GM19468 (cell line): ENCODE data around the gene NPC2.

Experiments
- ATAC-seq: cut with Tn5 transposase; IDR thresholded peaks from one replicate; pipeline ENCODE4 v1.9.1; 2021; ENCODE audit warnings: mild to moderate bottlenecking, moderate library complexity, moderate number of reproducible peaks; ENCODE audit not compliant: unreplicated experiment; ENCODE audit errors: extremely low read depth

NPC2 gene

DNA sequence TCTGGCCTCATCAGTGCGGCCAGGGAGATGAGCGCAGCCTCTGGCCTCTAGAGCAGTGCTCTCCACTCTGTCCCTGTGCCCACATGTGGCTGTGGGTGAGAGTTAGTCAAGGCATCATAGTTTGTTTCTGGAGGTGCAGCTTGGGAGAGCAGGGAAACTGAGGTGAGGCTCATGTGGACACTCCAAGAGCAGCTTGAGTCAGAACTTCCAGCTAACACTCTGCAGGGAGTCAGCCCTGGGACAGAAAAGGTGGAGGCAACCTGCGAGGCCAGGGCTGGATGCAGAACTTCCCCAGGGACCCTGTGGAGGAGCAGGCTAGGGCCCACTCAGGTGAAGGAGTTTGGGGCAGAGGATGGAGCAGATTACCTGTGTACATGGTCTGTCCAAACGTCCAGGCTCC, 11.3 kb upstream of the NPC2 start:
- ATAC-seq, result no peak

DNA sequence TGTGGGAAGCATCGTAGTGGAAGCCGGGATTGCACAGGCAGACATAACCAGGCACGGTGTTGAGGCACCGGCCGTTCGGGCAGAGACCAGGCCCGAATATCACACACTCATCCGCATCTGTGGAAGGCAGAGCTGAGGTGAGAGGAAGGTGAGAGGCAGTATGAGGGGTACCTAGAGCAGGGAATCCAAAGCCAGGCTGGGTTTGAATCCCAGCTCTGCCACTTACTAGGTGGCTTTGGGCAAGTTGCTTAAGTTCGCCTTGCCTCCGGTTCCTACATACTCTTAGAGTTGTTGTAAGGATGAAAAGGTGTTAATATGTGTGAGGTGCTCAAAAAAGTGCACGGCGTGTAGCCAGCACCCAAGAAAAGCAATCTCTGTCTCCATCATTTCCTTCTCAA, 10.8 kb upstream of the NPC2 start:
- ATAC-seq, result no peak

DNA sequence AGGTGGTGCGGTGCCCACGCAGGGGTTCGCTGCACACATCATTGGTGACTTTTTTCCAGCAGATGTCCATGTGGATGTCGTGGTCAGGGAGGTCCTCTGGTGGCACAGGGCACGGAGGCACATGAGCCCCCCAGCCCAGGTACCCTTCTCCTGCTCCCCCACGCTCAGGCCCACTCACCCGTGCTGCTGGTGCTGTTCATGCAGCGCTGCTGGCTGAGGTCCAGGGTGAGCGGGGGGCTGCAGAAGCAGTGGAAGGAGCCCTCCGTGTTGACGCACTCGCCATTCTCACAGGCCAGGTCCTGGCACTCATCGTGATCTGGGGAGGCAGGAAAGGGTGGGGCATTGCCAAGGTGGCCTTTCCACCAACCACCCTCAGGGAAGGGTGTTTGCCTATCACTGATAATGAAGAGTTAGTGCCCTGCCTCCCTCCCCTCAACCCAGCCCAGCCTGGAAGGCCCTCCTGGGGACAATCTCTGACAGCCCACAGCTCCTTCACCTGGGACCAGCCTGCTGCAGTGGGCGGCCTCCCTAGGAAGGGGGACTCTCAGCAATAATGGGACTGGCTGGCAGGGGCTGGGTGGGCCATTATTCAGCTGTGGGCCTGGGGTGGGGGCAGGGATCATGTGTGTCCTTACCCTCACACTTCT, 10.3 kb upstream of the NPC2 start:
- ATAC-seq, result no peak

DNA sequence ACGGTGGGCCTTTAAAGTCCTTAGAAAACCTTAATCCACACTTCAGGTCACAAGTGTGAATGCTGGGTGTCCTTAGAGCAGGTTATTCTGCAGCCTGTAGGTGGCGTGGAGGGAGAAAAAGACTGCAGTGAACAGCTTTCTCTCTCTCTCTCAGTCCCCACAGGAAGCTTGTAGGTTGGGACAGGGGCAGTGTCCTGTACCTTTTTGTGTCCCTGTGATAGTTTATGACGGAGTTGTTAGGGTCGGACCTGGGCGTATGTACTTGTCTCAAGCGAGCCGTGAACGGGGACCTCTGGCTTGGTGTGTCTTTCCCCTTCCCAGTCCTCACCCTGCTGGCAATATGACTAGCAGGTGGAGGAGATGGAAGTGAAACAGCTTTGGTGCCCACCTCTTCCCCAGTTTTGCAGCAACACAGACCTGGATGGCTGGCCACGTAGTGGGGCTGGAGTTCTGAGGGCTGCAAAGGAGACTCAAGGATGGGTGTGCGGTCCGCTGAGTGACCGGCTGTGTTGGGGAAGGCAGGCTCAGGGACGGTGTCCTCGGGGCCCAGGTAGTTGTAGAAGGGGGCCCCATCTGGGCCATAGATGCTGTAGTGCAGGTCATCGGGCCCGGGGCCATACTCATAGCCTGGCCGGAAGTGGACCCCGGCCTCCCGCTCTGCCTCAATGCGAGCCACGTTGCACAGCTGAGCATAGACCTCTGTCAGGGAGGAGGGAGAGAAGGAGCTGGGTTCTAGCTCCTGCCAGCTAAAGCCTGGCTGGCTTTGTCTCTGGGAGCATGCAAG, 9.3 kb upstream of the NPC2 start:
- ATAC-seq, result no peak

DNA sequence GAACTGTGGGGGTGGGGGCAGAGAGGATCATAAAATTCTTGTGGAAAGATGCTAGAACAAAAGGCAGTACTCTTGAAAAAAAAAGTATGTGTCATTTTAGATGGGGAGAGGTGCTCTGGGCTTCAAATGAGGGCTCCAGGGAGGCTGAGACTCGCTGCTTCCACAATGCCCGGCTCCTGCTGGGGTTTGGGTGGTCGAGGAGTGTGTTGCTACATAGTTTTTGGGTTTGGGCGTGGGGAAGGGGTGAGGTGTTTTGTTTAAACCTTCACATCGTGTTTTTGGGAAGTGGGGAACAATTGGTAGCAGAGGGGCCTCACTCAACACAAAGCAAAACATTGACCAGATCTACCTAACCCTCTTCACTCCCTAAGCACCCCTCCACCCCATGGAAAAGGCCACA, 8.6 kb upstream of the NPC2 start:
- ATAC-seq, result no peak

DNA sequence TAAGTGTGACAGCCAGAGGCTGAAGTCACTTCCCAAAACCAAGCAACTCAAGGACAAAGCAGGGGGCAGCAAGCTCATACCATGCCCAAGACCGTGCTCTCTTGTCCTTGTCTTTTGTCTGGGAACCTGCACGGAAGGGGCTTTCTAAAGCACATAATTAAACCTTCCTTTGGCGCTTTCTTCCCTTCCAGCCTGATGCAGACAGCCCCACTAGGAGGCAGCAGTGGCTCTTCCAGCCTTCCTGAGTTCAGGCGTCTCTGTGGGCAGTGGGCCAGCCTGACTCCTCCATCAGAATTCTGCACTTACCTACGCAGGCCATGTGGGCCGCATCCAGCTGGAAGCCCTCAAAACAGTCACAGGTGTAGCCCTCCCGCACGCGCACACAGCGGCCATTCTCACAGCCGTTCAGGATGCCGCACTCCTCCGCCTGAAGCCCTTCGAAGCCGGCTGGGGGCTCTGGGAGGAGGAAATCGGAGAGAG, 8.1 kb upstream of the NPC2 start:
- ATAC-seq, result no peak

DNA sequence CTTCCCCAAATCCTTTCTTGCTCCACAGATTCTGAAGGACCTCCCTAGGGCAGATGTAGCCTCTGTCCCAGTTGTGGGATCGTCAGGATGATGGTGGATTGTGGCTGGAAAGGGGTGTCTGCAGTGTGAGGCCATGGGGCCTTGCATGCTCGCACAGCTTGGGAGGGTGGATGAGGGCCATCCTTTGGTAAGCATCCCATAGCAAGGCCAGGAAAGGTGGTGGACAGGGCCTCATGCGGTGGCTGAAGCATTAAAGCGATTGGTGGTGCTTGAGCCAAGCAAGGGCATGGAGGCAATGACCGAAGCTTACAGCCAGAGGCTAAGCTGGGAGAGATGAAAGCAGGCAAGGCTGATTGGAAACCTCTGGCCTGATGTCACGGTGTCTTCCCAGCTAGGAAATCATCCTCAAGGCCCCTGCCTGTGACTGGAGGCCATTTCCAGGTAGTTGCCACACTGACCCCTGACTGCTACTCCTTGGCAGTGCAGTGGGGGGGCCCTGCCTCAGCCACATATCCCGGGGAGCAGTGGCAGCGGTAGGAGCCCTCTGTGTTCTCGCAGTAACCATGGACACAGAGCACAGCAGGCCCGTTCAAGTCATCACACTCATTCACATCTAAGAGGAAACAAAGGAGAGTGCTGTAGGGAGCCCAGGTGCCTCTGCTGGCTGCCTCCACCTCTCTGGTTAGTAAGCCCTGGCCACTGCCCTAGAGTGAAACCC, 7.5 kb upstream of the NPC2 start:
- ATAC-seq, result no peak

DNA sequence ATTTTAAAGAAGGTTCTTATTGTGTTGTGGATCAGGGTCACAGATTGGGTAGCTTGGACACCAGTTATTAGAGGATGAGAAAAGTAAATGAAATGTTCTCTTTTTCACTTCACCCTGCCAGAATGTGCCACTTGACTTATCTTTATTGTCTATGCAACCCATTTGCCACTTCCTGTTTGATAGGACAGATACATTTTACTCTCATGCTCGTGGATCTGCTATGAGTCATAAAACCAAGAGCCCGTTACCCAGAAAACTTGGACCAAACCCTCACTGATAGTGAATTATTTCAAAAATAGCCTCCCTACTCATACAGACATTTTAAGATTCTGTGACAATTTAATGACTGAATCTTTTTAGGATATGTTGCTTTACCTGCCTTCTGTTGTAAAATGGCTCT, 2.3 kb upstream of the NPC2 start:
- ATAC-seq, result no peak

DNA sequence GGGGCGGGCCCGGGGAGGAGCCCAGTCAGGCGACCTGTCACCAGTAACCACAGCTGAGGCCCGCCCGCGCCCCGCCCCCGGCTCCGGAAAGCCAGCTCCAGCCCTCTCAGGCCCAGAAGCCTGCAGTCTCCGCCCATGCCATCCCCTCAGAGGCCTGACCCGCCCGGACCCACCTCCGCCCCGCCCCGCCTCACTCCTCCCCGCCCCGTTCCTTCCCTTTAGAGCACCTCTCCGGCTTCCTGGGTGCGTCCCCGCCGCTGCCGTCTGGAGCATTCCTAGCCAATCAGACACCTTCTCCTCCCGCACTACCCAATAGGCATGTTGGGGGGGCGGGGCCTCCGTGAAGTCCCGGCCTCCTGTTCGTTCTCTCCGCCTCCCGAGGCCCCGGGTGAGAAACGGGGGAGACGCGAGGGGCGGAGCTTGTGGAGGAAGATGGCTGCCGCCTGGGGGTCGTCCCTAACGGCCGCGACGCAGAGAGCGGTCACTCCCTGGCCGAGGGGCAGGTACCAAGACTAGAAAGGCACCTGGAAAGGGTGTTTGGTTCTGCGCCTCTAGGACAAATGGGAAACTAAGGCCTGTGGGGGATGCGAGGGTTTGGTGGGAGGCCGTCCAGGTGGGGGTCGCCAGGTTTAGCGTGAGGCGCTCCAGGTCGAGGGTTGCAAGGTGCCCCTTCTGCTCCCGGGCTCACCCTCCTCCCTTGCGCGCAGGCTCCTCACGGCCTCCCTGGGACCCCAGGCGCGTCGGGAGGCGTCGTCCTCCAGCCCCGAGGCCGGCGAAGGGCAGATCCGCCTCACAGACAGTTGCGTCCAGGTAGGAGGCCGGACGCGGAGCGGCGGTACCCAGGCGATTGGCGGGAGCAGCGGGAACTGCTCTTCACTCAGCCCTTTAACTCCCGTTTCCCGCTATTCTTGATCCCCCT, 497 bp upstream of the NPC2 start, which contains the start of gene ISCA2:
ISCA2 (plus strand) TSS at position 423 of the 919 bp plus-strand sequence; CDS start at position 433, 10 bp downstream.
- ATAC-seq, result peak; percentile 79

DNA sequence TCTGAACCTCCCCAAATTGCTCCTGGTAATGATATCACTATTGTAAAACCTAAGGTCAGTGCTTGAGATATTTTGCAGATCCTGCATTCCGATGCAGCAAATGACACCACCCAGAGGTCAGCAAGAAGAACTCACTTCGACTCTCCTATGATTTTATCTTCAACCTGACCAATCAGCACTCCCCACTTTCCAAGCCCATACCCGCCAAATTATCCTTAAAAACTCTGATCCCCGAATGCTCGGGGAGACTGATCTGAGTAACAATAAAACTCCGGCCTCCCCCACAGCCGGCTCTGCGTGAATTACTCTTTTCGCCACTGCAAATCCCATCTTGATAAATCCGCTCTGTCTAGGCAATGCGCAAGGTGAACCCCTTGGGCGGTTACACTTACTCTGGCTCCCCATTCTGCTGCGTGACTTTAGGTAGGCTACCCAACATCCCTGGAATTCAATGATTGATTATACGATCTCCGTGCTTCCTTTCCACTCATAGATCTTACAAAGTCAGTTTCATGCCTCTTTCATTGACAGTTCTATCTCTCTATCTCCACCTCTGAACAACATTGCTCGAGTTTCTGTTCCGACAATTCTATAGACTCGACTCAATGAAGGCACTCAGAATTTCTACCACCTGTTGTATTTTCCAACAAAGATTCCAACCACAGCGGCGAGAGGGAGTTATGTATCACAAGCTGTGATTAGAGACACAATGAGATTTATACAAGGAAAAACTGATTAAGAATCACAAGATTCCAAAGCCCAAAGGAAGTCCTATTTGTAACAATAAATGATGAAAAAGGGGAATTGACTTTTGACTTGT, 939 bp downstream of the NPC2 start:
- no peak for ATAC-seq

DNA sequence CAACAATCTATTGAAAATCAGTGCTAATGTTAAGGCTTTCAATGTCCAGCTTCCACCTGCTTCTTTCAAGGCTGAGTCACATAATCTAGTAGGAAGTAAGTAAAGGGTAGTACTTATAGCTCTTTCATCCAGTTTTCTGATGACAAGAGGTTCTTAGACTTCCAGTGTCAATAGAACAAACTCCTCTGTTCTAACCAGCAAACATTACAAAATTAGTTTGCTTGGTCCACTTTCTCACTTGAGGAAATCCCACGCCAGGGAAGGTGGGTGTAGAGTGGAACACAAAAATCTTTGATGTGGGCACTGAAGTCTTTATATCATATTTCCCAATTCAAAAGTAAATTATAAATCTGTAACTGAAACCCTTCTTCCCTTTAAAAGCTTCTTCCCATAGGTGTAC, 2.6 kb downstream of the NPC2 start:
- no peak for ATAC-seq

DNA sequence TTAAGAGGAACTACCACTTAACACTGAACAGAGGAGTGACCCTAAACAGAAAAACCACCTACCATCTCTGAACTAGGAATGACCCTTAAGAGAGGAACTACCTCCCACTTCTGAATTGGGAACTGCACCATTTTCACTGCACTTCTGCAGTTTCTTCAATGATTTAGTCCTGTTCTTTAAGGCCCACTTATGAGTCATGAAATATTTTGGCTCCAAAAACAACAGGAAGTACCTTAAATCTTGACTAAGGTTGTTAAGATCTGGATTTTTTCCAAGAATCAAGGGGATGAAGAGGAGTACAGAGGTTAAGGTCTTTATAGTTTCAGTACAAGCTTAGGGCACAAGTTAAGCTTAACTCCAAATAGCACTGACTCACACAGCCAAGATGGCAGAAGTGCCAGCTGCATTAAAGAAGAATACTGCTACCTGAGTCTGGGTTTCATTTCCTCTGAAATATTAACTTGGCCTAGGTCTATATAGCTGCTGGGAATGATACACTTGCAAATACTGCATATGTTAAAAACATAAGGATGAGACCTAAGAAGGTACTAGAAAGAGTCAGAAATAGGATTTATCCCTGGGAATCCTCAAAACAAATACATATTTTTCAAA, 4.2 kb downstream of the NPC2 start:
- ATAC-seq, result no peak

DNA sequence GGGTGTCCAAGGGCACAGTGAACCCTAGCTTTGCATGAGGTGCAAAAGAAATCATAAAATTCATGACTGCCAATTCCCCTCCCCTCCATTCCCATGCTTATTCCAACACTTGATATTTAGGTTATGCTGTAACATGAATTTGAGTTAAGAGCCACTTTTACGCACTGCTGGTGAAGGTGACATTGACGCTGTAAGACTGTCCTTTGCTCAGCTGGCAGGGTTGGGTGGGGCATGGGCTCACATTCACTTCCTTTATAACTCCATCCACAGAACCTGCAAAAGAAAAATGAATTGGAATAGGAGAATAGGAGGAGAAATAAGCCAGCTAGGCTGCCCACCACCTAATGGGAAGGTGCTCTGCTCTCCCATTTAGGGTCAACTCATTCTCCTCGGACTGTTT, 6.9 kb downstream of the NPC2 start:
- ATAC-seq, result no peak

DNA sequence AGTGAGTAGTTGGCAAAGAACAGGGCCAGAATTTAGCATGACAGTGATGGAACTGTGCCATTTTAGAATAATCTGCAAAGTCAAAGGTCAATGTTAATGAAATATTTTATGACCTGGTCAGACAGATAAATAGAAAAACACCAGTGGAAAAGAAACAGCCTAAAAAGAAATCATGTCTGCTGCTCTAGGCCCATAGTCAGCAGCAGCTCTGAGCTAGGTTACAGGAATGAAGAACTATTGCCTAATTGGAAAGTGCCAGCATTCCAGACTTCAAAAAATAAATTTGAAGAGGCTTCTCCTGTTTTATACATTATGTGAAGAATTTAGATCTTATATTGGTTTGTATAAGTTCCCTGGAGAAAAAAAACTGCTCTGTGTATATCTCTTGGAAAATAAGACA, 9.8 kb downstream of the NPC2 start:
- ATAC-seq, result no peak

DNA sequence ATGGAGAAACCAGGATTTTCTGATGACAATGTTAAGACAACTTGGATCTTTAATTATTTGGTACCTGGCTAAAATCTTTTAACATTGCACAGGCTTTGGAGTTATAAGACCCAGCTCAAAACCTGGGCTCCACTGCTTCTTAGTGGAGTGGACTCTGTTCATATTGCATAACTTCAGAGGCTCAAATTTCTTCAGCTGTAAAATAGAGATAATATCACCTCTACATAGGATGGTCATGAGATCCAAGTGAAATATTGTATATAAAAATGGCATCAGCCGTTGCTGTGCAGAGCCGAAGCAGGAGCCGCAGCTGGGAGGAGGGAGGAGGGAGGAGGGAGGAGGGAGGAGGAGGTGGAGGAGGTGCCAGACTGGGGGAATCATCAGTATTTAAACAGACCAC, 10.5 kb downstream of the NPC2 start:
- ATAC-seq, result no peak

DNA sequence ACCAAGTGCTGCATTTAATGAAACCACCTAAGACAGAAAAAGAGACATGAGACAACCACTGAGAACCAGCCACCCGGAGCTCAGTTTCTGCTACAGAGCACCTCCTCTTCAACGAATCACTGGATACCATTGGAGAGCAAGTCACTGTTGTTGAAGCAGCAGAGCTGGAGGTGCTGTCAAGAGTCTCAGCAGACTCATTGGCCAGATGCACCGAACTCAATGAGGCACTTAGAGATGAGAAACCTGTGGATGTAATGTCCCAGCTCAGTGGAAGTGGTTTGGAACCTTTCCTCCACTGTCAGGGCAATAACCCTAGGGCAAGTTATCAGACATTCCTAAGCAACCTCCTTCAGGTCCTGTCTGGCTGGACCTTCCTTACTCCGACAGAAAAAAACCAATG, 13.1 kb downstream of the NPC2 start:
- no peak for ATAC-seq

DNA sequence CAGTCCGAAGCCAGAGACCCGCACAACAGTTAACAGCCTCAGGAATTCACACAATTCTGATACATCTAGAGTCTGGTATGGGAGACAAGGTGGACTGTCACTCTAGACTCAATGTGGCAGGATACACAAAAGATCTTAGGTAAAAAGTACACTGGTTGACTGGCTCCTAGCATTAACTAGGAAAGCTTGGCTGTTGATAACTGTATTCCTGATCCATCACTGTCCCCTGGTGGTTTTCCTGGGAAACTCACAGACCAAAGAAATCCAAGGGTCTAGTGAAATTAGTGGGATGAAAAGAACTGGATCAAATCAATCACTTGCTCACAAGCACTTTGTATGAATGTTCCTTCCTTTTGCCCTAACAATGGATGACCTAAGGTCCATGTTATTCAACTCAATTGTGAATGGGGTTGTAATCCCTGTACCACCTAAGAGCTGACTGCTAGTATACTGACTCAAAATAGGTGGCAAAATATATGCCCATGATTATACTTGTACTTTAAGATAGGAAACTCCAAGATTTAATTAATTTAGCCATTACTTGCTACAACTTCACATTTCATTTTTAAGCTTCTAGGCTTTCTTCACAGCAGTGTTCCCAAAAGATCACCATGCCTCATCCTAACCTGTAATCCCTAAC, 14.0 kb downstream of the NPC2 start:
- no peak for ATAC-seq

DNA sequence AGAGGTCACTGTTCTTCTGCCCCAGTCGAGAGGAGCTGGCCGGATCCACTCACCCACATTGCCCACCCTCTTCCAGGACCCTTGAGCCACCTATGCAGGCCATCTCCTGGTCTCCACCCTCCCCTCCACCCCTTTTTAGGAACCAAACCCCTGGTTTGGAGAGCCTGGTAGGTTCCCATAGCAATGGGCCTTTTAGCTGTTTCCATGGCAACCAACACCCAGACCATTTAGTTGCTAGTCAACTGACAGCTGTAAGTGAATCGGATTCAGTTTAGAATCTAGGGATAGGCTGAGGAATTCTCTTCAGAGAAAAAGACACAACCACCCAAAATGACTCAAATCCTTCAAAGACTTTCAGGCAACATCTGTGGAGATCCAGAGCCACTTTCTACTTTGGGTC, 16.5 kb downstream of the NPC2 start:
- ATAC-seq, result no peak
